ENCODE results near the gene GPS1.

The GPS1 gene

GRCh38 chr17:82103553-82104451 lies 52.1 kb downstream of the GPS1 start:
- DNase-seq (ENCODE audit: low read depth), result no peak

- no peak for DNase-seq (ENCODE audit: low read depth)
Measured at GRCh38 chr17:82104797-82105416, 53.2 kb downstream of the GPS1 start.

- no peak for DNase-seq (ENCODE audit: low read depth)
Measured at GRCh38 chr17:82105417-82105881, 53.8 kb downstream of the GPS1 start.

GRCh38 chr17:82105882-82106687 lies 54.4 kb downstream of the GPS1 start:
- DNase-seq (ENCODE audit: low read depth), result no peak

- DNase-seq (ENCODE audit: low read depth), result no peak
Measured at GRCh38 chr17:82106688-82107305, 55.1 kb downstream of the GPS1 start.

Data from stromal cell of bone marrow (primary cell).